ENCODE results near the gene JOSD1.

The JOSD1 gene

DNA sequence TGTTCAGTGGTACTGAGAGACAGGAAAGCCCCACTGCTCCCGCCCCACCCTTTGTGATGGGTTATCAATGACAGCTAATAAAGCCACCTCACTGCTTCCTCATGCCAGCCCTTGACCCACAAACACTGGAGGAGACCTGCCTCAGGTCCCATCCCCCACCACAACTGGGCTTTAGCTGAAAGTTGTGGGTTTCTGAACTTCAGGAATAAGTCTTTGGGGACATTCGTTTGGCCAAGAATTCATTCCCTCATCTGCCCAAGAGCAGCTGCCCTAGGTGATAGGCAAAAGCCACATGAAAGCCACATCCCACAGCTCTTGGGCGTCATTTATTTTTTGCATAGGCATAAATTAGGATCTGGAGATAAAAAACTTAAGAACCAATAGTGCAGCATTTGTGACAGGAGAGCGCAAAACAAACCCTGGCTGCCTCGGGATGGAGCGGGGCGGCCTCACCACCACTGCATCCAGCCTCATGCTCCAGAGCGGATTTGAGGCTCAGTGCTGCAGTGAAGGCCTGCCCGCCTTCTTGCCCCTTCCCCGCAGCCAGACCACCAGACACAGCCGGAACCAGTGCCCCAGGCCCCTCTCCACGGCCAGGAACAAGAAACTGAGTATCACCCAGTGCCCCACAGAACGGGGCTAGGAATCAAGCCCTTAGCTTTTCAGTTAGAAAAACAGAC is 33.8 kb upstream of the JOSD1 start:
- peak in 4 of 42 donors; percentile 15 to 34 (median 22) for DNase-seq
- intact Hi-C loops (cut with DNase I): no loop called here

GRCh38 chr22:38733724-38734381 is 33.1 kb upstream of the JOSD1 start:
- peak; percentile 65 to 95 (median 88) for DNase-seq
- intact Hi-C loops (cut with DNase I): no loop called here

DNA sequence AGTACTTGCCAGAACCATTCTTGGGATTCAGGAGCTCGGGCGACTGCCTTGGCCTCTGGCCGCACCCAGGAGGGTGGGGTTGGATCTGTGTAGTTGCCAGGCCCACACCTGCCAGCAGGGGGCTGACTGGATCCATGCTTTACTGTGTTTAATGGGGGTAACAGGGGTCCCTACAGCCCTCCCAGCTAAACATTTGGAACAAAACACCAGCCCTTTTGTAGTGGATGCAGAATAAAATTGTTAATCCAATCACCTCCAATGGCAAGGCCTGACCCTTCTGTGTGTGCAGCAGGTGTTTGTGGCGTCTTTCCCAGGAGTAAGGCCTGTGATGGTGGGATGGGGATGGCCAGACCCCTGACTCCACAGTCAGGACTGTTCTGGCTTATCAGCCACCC is 32.6 kb upstream of the JOSD1 start:
- peak in 37 of 42 donors; percentile 54 to 87 (median 72) for DNase-seq
- intact Hi-C loops (cut with DNase I): no loop called here

DNA sequence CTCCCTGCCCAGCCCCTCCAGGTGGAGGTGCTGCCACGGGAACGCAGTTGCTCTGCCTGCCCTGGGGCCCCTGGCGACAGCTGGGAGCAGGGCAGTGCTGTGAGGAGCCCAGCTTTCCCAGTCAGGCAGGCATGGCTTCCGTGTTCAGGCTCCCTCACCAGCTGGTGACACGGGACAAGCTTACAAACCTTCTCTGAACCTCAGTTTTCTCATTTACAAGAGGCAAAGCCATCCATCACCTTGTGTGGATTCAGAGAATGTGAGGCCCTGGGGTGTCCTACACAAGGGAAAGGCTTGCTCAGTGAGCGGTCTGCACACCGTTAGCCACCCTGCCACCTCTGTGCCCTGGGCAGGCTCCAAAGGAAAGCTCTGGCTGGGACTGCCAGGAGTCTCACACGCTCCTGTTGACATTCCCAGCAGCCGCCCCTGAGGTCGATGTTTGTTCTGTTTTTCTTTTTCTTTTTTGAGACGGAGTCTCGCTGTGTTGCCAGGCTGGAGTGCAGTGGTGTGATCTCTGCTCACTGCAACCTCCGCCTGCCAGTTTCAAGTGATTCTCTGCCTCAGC is 31.6 kb upstream of the JOSD1 start:
- intact Hi-C loops (cut with DNase I): no loop called here
- peak in 5 of 42 donors; percentile 23 to 60 (median 50) for DNase-seq

DNA sequence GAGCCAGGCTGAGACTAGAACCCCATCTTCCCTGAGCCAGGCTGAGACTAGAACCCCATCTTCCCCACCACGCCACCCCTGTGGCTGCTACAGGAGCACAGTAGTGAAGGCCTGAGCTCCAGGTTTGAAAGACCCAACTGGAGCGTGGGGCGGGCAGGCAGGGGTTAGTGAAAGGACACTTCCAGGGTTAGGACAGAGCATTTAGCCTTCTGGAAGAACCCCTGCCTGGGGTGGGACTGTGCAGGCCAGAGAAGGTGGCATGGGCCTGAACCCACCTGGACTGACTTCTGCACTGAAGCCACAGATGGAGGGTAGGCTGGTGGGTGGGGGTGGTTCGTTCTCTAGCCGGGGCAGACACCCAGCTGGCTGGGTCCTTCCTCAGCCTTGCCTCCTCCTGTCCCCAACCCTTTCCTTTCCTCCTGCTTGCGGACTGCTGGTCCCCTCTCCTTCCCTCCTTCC is 31.0 kb upstream of the JOSD1 start:
- intact Hi-C loops (cut with DNase I): no loop called here
- DNase-seq: peak in 1 of 42 donors; percentile 33

- intact Hi-C loops (cut with DNase I): no loop called here
- peak in 1 of 42 donors; percentile 18 for DNase-seq
Observed at GRCh38 chr22:38730411-38730871, 29.7 kb upstream of the JOSD1 start.

- intact Hi-C loops (cut with DNase I): no loop called here
- peak in 1 of 42 donors; percentile 22 for DNase-seq
Observed at GRCh38 chr22:38729946-38730345, 29.2 kb upstream of the JOSD1 start.

DNA sequence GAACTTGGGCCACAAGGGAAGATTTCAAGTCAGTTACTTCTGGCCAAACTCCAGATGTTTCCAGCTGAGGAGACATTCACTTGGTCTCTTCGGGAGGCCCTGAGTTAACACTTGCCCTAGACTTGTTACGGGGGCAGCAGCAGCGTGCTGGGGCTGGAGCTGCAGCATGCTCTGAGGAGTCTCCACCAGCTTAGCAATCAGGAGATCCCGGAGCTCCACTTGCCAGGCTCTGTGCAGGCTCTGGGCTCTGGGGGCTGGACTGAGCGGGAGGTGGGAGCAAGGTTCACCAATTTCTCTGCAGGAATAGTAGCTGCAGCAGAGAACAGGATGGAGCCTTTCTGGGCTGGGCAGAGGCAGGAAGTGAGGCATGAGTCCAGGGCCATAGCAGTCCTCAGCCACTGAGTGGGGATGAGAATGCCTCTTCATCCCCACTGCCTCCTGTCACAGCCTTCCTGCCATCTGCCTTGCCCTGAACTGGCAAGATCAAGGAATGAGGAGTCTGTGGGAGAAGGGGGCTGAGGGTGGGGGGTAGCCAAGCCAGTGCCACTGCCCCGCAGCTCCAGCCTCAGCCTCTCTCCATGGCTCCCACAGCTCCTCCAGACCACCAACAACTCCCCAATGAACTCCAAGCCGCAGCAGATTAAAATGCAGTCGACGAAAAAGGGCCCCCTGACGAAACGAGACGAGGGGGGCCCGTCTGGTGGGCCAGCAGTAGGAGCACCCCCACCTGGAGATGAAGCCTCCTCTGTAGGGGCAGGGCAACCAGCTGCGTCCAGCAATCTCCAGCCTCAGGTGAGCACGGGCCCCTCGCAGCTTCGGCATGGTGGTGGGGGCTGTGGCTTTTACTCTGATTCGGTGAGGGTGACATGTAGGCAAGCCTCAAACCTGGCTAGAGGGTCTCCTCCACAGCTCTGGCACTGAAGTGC is 28.4 kb upstream of the JOSD1 start:
- DNase-seq: peak in 1 of 42 donors; percentile 17
- intact Hi-C loops (cut with DNase I): no loop called here

- intact Hi-C loops (cut with DNase I): no loop called here
- DNase-seq: peak in 2 of 42 donors; percentile 12 to 19
Observed at GRCh38 chr22:38727530-38728451, 27.0 kb upstream of the JOSD1 start.

GRCh38 chr22:38727123-38727522 is 26.4 kb upstream of the JOSD1 start:
- peak in 1 of 42 donors; percentile 24 for DNase-seq
- intact Hi-C loops (cut with DNase I): no loop called here

DNA sequence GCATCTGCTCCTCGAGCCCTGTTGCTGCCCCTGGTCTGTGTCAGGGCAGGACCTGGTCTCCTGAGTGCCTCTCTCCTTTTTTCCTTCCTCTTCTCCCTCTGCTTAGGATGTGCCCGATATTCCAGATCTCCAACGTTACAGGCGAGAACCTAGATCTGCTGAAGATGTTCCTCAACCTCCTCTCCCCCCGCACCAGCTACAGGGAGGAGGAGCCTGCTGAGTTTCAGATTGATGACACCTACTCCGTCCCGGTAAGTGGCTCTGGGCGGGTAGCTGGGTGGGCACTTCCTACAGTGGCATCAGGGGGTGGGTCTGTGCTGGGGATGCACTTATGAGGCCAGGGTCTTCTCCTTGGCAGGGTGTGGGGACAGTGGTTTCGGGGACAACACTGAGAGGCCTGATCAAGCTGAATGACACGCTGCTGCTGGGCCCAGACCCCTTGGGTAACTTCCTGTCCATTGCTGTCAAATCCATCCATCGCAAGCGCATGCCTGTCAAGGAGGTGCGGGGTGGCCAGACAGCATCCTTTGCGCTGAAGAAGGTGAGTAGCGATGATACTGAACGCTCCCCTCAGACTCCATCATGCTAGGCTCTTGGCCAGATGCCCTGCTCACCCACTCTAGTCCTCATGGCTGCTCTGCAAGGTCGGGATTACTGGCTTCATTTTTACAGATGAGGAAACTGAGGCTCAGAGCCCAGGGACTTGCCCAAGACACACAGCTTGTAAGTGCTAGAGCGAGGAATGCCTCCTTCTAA is 25.3 kb upstream of the JOSD1 start:
- intact Hi-C loops (cut with DNase I): no loop called here
- DNase-seq: peak in 5 of 42 donors; percentile 28 to 63 (median 53)

GRCh38 chr22:38724926-38725571 is 24.3 kb upstream of the JOSD1 start:
- intact Hi-C loops (cut with DNase I): no loop called here
- DNase-seq: peak in 38 of 42 donors; percentile 49 to 90 (median 75)

- peak in 22 of 42 donors; percentile 47 to 80 (median 61) for DNase-seq
- intact Hi-C loops (cut with DNase I): no loop called here
Observed at GRCh38 chr22:38724176-38724575, 23.4 kb upstream of the JOSD1 start.

- intact Hi-C loops (cut with DNase I): no loop called here
- peak in 2 of 42 donors; percentile 20 to 22 for DNase-seq
Observed at GRCh38 chr22:38721551-38721950, 20.8 kb upstream of the JOSD1 start.

GRCh38 chr22:38720350-38720749 is 19.6 kb upstream of the JOSD1 start:
- DNase-seq: peak in 1 of 42 donors; percentile 9
- intact Hi-C loops (cut with DNase I): no loop called here

DNA sequence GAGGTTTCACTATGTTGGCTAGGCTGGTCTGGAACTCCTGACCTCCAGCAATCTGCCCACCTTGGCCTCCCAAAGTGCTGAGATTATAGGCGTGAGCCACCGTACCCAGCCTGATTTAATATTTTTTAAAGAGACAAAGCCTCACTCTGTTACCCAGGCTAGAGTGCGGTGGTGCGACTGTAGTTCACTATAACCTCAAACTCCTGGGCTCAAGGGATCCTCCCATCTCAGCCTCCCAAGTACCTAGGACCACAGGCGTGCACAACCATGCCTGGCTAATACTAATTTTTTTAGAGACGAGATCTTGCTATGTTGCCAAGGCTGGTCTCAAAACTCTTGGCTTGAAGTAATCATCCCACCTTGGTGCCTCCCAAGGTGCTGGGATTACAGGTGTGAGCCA is 18.5 kb upstream of the JOSD1 start:
- peak in 3 of 42 donors; percentile 12 to 20 (median 20) for DNase-seq
- intact Hi-C loops (cut with DNase I): no loop called here

GRCh38 chr22:38718414-38718813 is 17.7 kb upstream of the JOSD1 start:
- intact Hi-C loops (cut with DNase I): no loop called here
- peak in 29 of 42 donors; percentile 36 to 89 (median 70) for DNase-seq

All from head of caudate nucleus (tissue), 42 donors.